GM19395 (cell line): Measurements from ENCODE around the gene LECT2.

Experiments
- ATAC-seq: cut with Tn5 transposase; IDR thresholded peaks from one replicate; pipeline ENCODE4 v1.9.1; 2021; ENCODE audit warnings: mild to moderate bottlenecking, moderate library complexity; ENCODE audit not compliant: unreplicated experiment

LECT2 gene

GRCh38 chr5:135979510-135979909, 24.7 kb upstream of the LECT2 start:
- ATAC-seq: no peak

- no peak for ATAC-seq
Measured at GRCh38 chr5:135978993-135979392, 24.2 kb upstream of the LECT2 start.

GRCh38 chr5:135978212-135978631, 23.4 kb upstream of the LECT2 start:
- ATAC-seq: no peak

GRCh38 chr5:135977375-135977928, 22.7 kb upstream of the LECT2 start:
- no peak for ATAC-seq

- ATAC-seq: no peak
Measured at GRCh38 chr5:135976216-135976615, 21.4 kb upstream of the LECT2 start.

- ATAC-seq: no peak
Measured at GRCh38 chr5:135975122-135975521, 20.3 kb upstream of the LECT2 start.

- no peak for ATAC-seq
Measured at GRCh38 chr5:135974021-135974600, 19.3 kb upstream of the LECT2 start.

GRCh38 chr5:135973323-135974020, 18.7 kb upstream of the LECT2 start:
- ATAC-seq: no peak

GRCh38 chr5:135971701-135972100, 16.9 kb upstream of the LECT2 start:
- ATAC-seq: no peak

- no peak for ATAC-seq
Measured at GRCh38 chr5:135966790-135967189, 12.0 kb upstream of the LECT2 start.

- ATAC-seq: no peak
Measured at GRCh38 chr5:135966165-135966564, 11.4 kb upstream of the LECT2 start.

- ATAC-seq: no peak
Measured at GRCh38 chr5:135965504-135965903, 10.7 kb upstream of the LECT2 start.

GRCh38 chr5:135964670-135965320, 10.0 kb upstream of the LECT2 start:
- ATAC-seq: no peak

GRCh38 chr5:135955525-135955924, 742 bp upstream of the LECT2 start:
- ATAC-seq: peak; percentile 77

GRCh38 chr5:135953850-135954249, 933 bp downstream of the LECT2 start:
- ATAC-seq: no peak

- no peak for ATAC-seq
Measured at GRCh38 chr5:135952683-135953082, 2.1 kb downstream of the LECT2 start.

- ATAC-seq: no peak
Measured at GRCh38 chr5:135951807-135952206, 3.0 kb downstream of the LECT2 start.

GRCh38 chr5:135951257-135951656, 3.5 kb downstream of the LECT2 start:
- no peak for ATAC-seq

- no peak for ATAC-seq
Measured at GRCh38 chr5:135950611-135951010, 4.2 kb downstream of the LECT2 start.

- no peak for ATAC-seq
Measured at GRCh38 chr5:135944967-135945560, 9.7 kb downstream of the LECT2 start.

- ATAC-seq: no peak
Measured at GRCh38 chr5:135944564-135944963, 10.2 kb downstream of the LECT2 start.
